Choroid plexus epithelial cell (primary cell): Measurements from ENCODE around the gene SBK2.

Experiments
- DNase-seq: peaks from one replicate; pipeline ENCODE4 v3.0.0-alpha.2; 2010; ENCODE audit warnings: low read depth
- H3K4me3 ChIP-seq: 2 replicates; pipeline ENCODE4 v1.5.1; 2011; ENCODE audit warnings: low read depth, mild to moderate bottlenecking, control low read depth, low read length, moderate library complexity
- CTCF ChIP-seq: conservative IDR thresholded peaks from 2 replicates; pipeline ENCODE4 v1.5.1; 2011; ENCODE audit warnings: low read depth, mild to moderate bottlenecking, control low read depth, inconsistent platforms, low read length, moderate library complexity

Gene SBK2

GRCh38 chr19:55552206-55552605, 15.3 kb upstream of the SBK2 start:
- H3K4me3 ChIP-seq: no peak overlapping the region
- TF ChIP-seq CTCF: no peak
- peak; percentile 6 for DNase-seq

- no peak for TF ChIP-seq CTCF
- DNase-seq: peak; percentile 42
- H3K4me3 ChIP-seq: no peak overlapping the region
Observed at GRCh38 chr19:55550321-55550650, 13.4 kb upstream of the SBK2 start.

GRCh38 chr19:55549500-55550320, 12.8 kb upstream of the SBK2 start:
- peak; percentile 91 for DNase-seq
- TF ChIP-seq CTCF: peak; percentile 14
- H3K4me3 ChIP-seq: peak overlapping the region; percentile 35

GRCh38 chr19:55546822-55547614, 10.1 kb upstream of the SBK2 start:
- no peak overlapping the region for H3K4me3 ChIP-seq
- peak; percentile 87 for DNase-seq
- no peak for TF ChIP-seq CTCF

- TF ChIP-seq CTCF: no peak
- no peak overlapping the region for H3K4me3 ChIP-seq
- DNase-seq: no peak
Observed at GRCh38 chr19:55546011-55546410, 9.1 kb upstream of the SBK2 start.

- TF ChIP-seq CTCF: no peak
- H3K4me3 ChIP-seq: no peak within 1 kb of the TSS
- no peak for DNase-seq
Observed at GRCh38 chr19:55545443-55545842, 8.5 kb upstream of the SBK2 start, which contains the start of gene SBK3. TSS of gene SBK3 (minus strand) at chr19:55545543. CDS start at chr19:55545543, 0 bp downstream.
